ENCODE data around the gene ACAA1. TPM values are rescaled to one million over a fixed set of nuclear protein-coding genes. Genes with fewer than 3 reads are reported as not detected.

ACAA1 gene
- total RNA-seq, 2 experiments from 2014 or later = 99.7 to 104 TPM

- H3K4me3 Mint-ChIP-seq = no peak overlapping the region
- DNase-seq (no peak), ATAC-seq (no peak)
- peaks cover 66% of the 10 kb centered on the region for H3K36me3 Mint-ChIP-seq (ENCODE audit: low read depth)
- POLR2A ChIA-PET = interaction anchor here (1.1 kb wide), 1 partner anchor 202 kb away, joined by 3 read pairs; no protein-coding TSS in a partner anchor
- no peaks in the 10 kb centered on the region for H3K9me3 Mint-ChIP-seq (ENCODE audit: insufficient read depth)
- H3K4me1 Mint-ChIP-seq (ENCODE audit: low read depth) = peaks cover 3% of the 10 kb centered on the region
- CTCF ChIA-PET = no interaction called here
- no peaks in the 10 kb centered on the region for H3K27me3 Mint-ChIP-seq (ENCODE audit: low read depth)
- peak overlapping the region; percentile 14 for H3K27ac Mint-ChIP-seq
Observed at GRCh38 chr3:38124324-38125122, 12.4 kb downstream of the ACAA1 start.

GRCh38 chr3:38122712-38123290 is 14.1 kb downstream of the ACAA1 start:
- no peak overlapping the region for H3K4me3 Mint-ChIP-seq
- ATAC-seq (no peak), DNase-seq (no peak)
- ChIA-PET CTCF (no interaction called here), POLR2A (interaction anchor here (0.5 kb wide), 1 partner anchor 379 kb away, joined by 5 read pairs; no protein-coding TSS in a partner anchor)
- peaks cover 3% of the 10 kb centered on the region for H3K4me1 Mint-ChIP-seq (ENCODE audit: low read depth)
- H3K27ac Mint-ChIP-seq = no peak overlapping the region
- no peaks in the 10 kb centered on the region for H3K27me3 Mint-ChIP-seq (ENCODE audit: low read depth)
- no peaks in the 10 kb centered on the region for H3K9me3 Mint-ChIP-seq (ENCODE audit: insufficient read depth)
- peaks cover 62% of the 10 kb centered on the region for H3K36me3 Mint-ChIP-seq (ENCODE audit: low read depth)

DNA sequence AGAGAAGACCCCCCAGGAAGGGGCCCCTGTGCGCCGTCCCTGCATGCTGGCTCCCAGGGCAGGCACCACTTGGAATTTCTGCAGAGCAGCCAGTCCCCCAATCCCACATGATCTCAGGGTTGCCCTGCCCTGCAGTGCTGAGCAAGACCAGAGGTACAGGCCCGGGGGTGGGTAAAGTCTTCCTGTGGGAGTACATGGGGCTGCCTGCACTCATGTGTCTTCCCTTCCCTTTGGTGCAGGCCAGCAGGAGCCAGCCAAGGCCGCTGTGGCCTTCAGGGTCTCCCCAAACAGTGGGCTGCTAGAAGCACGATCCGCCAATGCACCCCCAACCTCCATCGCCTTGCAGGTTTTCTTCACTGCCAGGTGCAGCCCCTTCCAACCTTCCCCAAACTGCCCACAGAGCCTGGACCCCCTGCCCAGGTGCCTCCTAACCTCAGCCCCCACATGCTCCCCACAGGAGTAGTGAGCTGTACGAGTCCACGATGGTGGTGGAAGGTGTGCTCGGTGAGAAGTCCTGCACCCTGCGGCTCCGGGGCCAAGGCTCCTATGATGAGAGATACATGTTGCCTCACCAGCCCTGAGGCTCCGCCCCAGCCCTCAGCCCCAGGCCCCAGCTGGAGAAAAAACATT is 15.0 kb downstream of the ACAA1 start:
- H3K27me3 Mint-ChIP-seq (ENCODE audit: low read depth) = no peaks in the 10 kb centered on the region
- DNase-seq (no peak), ATAC-seq (no peak)
- ChIA-PET CTCF (no interaction called here), POLR2A (no interaction called here)
- H3K9me3 Mint-ChIP-seq (ENCODE audit: insufficient read depth) = no peaks in the 10 kb centered on the region
- H3K27ac Mint-ChIP-seq = no peak overlapping the region
- H3K4me3 Mint-ChIP-seq = no peak overlapping the region
- peaks cover 2% of the 10 kb centered on the region for H3K4me1 Mint-ChIP-seq (ENCODE audit: low read depth)
- peaks cover 54% of the 10 kb centered on the region for H3K36me3 Mint-ChIP-seq (ENCODE audit: low read depth)

GRCh38 chr3:38121451-38121831 is 15.5 kb downstream of the ACAA1 start:
- H3K27me3 Mint-ChIP-seq (ENCODE audit: low read depth) = no peaks in the 10 kb centered on the region
- no peak overlapping the region for H3K27ac Mint-ChIP-seq
- DNase-seq (no peak), ATAC-seq (no peak)
- ChIA-PET CTCF (no interaction called here), POLR2A (interaction anchor here (0.6 to 1.6 kb wide), 2 partner anchors 9 to 142 kb away, joined by 3 to 5 read pairs; no protein-coding TSS in a partner anchor)
- no peaks in the 10 kb centered on the region for H3K9me3 Mint-ChIP-seq (ENCODE audit: insufficient read depth)
- peaks cover 50% of the 10 kb centered on the region for H3K36me3 Mint-ChIP-seq (ENCODE audit: low read depth)
- no peak overlapping the region for H3K4me3 Mint-ChIP-seq
- peaks cover 2% of the 10 kb centered on the region for H3K4me1 Mint-ChIP-seq (ENCODE audit: low read depth)

DNA sequence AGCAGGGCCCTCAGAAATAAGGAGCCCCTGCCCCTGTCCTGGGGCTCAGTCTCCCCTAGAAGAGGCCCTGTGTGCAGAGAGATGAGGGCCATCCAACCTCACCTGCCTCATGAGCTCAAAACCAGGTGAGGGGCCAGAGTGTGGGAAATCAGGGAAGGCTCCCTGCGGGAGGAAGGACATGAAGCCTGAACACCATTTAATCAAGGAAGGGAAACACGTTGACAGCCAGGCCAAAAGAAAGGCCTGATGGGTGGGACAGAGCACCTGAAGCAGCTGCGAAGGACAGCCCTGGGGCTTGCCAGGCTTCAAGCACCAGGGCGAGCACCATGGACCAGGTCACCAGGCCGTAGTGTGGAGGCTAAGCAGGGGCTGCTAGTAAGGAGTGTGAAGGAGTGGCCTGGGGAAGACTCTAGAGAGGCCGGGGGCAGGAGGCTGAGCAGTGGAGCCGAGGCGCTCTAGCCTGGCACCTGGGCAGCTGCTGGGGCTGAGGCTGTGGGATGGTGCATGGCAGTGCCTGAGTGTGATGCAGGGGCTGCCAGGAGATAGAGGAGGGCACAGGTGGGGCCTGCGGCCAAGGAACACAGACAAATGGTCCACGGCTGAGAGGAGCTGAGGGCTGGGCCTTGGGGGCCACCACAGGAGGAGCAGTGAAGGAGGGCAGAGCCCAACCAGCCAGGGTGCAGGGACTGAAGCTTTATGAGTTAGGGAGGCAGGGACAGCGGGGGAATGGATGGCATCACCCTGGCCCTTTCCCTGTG is 16.1 kb downstream of the ACAA1 start:
- ATAC-seq = no peak
- Mint-ChIP-seq H3K4me3 (no peak overlapping the region), H3K27ac (peak overlapping the region; percentile 46), H3K27me3 (ENCODE audit: low read depth) (no peaks in the 10 kb centered on the region), H3K36me3 (ENCODE audit: low read depth) (peaks cover 46% of the 10 kb centered on the region), H3K4me1 (ENCODE audit: low read depth) (peaks cover 4% of the 10 kb centered on the region), H3K9me3 (ENCODE audit: insufficient read depth) (no peaks in the 10 kb centered on the region)
- CTCF ChIA-PET = interaction anchor here (1.1 to 4.9 kb wide), 2 partner anchors 36 to 224 kb away, joined by 3 to 37 read pairs; partner anchors contain the start of gene XYLB
- POLR2A ChIA-PET = interaction anchor here (0.6 to 1.6 kb wide), 2 partner anchors 10 to 142 kb away, joined by 3 to 5 read pairs; no protein-coding TSS in a partner anchor
- DNase-seq = no peak

DNA sequence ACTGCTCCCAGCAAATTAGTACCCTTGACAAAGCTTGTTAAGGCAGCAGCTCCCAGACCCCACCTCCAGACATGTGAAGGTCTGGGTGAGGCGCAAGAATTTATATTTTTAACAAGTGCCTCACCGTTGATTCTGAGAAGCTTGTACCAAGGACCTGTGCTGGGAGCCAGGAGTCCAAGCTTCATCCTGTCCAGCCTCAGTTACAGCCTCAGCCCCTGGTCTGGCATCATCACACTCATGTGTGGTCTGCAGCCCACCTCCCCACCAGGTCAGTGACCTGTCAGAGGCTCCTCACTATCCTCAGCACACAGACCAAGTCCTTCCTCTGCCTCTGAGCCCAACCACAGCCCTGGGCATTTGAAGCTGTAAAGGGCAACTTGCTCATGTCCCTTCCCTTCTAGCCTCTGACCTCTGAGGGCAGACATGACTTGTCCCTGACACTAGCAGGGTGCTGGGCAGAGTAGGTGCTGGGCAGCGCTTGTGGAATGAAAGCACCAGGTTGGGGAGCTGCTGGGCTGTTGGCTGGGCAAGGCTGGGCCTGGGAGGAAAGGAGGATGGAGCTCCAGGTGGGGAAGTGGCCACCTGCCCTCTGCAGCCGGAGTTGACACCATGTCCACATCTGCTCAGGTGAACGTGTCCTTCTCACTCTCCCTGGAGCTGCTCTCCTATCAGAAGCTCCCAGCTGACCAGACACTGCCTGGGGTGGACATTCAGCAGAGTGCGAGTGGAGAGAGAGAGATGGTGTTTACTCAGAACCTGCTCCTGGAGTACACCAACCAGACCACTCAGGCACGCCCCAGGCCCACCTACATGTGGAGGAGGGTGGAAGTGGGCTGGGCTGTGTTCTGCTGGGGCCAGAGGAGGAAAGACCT is 16.9 kb downstream of the ACAA1 start:
- ATAC-seq = no peak
- H3K27ac Mint-ChIP-seq = peak overlapping the region; percentile 25
- H3K4me1 Mint-ChIP-seq (ENCODE audit: low read depth) = peaks cover 5% of the 10 kb centered on the region
- no peaks in the 10 kb centered on the region for H3K27me3 Mint-ChIP-seq (ENCODE audit: low read depth)
- peaks cover 38% of the 10 kb centered on the region for H3K36me3 Mint-ChIP-seq (ENCODE audit: low read depth)
- CTCF ChIA-PET = interaction anchor here (0.6 to 4.9 kb wide), 3 partner anchors 35 to 360 kb away, joined by 3 to 37 read pairs (median 3); partner anchors contain the start of gene XYLB
- H3K4me3 Mint-ChIP-seq = no peak overlapping the region
- DNase-seq = no peak
- no peaks in the 10 kb centered on the region for H3K9me3 Mint-ChIP-seq (ENCODE audit: insufficient read depth)
- POLR2A ChIA-PET = interaction anchor here (1.6 to 2.4 kb wide), 2 partner anchors 11 to 17 kb away, joined by 5 to 10 read pairs; partner anchors contain the start of gene ACAA1

DNA sequence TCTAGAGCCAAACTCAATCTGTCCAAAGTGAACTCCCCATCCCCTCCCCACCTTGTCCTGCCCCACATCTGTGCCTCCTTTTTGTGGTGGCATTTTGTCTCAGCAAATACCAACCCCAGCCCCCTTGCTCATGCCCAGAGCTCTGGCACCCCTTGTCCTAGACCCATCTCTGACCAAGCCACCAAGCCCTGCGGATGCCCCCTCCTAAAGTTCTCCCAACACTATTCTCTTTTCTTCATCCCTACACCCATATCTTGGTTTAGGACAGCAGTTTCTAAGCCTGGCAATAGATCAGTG is 17.7 kb downstream of the ACAA1 start:
- Mint-ChIP-seq H3K27me3 (ENCODE audit: low read depth) (no peaks in the 10 kb centered on the region), H3K4me1 (ENCODE audit: low read depth) (peaks cover 5% of the 10 kb centered on the region), H3K36me3 (ENCODE audit: low read depth) (peaks cover 31% of the 10 kb centered on the region), H3K4me3 (no peak overlapping the region), H3K27ac (peak overlapping the region; percentile 19), H3K9me3 (ENCODE audit: insufficient read depth) (no peaks in the 10 kb centered on the region)
- ChIA-PET CTCF (interaction anchor here (1.0 to 4.9 kb wide), 5 partner anchors 14 to 361 kb away, joined by 3 to 37 read pairs (median 6); partner anchors contain the start of gene XYLB), POLR2A (interaction anchor here (2.4 kb wide), 1 partner anchor 18 kb away, joined by 10 read pairs; the partner anchor contains the start of gene ACAA1)
- DNase-seq = no peak
- no peak for ATAC-seq

DNA sequence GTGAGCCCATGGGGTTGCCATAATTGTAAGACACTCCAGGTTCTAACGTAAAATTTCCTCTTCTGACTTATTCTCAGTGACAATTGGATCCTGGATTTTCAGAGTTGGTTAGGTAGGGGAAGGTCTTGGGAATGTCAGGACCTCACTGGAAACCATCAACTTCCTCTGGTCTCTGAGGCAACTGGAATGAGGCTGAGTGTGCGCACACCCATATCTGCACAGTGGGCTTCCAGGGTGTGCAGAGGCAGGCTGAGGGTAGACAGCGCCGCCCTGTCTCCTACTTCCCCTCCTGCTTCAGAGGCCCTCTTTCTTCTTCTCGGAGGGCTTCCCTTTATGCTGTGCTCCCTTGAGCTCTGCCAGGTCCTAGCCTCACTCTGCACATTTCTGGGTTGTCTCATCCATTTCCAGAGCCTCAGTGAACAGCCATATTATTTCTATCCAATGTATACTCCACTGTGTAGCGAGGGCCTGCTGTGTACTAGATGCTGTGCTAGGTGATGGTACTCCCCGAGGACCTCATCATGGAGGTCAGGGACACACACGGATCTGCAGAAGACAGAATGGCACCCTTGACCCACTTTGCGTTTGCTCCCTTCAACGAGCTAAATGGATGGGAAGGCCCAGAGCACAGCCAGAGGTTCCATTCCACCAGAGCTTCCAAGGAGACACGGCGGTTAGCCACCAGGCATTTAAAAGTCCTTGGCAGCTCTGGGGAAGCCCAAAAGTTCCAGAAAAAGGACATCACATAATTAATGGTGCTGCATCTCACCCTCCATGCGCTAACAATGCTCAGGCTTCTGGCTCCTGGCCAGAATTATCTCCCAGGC is 18.3 kb downstream of the ACAA1 start:
- ChIA-PET CTCF (interaction anchor here (0.6 to 4.9 kb wide), 13 partner anchors 8 to 362 kb away, joined by 3 to 37 read pairs (median 4); partner anchors contain the start of gene XYLB), POLR2A (interaction anchor here (1.3 to 2.4 kb wide), 2 partner anchors 18 to 228 kb away, joined by 5 to 10 read pairs; partner anchors contain the start of genes ACAA1 and XYLB)
- Mint-ChIP-seq H3K4me1 (ENCODE audit: low read depth) (peaks cover 5% of the 10 kb centered on the region), H3K36me3 (ENCODE audit: low read depth) (peaks cover 31% of the 10 kb centered on the region), H3K27ac (no peak overlapping the region), H3K9me3 (ENCODE audit: insufficient read depth) (no peaks in the 10 kb centered on the region), H3K27me3 (ENCODE audit: low read depth) (no peaks in the 10 kb centered on the region), H3K4me3 (no peak overlapping the region)
- DNase-seq (no peak), ATAC-seq (no peak)

- DNase-seq = peak; percentile 84
- ChIA-PET POLR2A (interaction anchor here (0.6 to 2.4 kb wide), 3 partner anchors 19 to 1156 kb away, joined by 3 to 10 read pairs (median 5); partner anchors contain the start of genes ACAA1 and XYLB), CTCF (interaction anchor here (0.6 to 4.9 kb wide), 17 partner anchors 8 to 362 kb away, joined by 3 to 37 read pairs (median 4); partner anchors contain the start of genes ACAA1 and XYLB)
- H3K27ac Mint-ChIP-seq = peak overlapping the region; percentile 19
- H3K9me3 Mint-ChIP-seq (ENCODE audit: insufficient read depth) = no peaks in the 10 kb centered on the region
- ATAC-seq = peak; percentile 81
- peaks cover 26% of the 10 kb centered on the region for H3K36me3 Mint-ChIP-seq (ENCODE audit: low read depth)
- no peak overlapping the region for H3K4me3 Mint-ChIP-seq
- H3K27me3 Mint-ChIP-seq (ENCODE audit: low read depth) = no peaks in the 10 kb centered on the region
- H3K4me1 Mint-ChIP-seq (ENCODE audit: low read depth) = peaks cover 5% of the 10 kb centered on the region
Observed at GRCh38 chr3:38117748-38118420, 19.0 kb downstream of the ACAA1 start.

All from activated CD8-positive, alpha-beta T cell treated with anti-CD3 and anti-CD28 coated beads, Interleukin-2, amount 10 ng/mL, durations not matched to agents 7 days and 5 days (primary cell).